GM18498 (cell line): Measurements from ENCODE around the gene TEKT5.
"Not testable (repeated sequence)": the region's sequence is repeated elsewhere in the genome, so short reads cannot be mapped to it uniquely, and the experiment has no call there.

ENCODE experiments used
- ATAC-seq: cut with Tn5 transposase; IDR thresholded peaks from one replicate; pipeline ENCODE4 v1.9.1; 2021; ENCODE audit warnings: mild to moderate bottlenecking, moderate library complexity; ENCODE audit not compliant: unreplicated experiment

The TEKT5 gene

DNA sequence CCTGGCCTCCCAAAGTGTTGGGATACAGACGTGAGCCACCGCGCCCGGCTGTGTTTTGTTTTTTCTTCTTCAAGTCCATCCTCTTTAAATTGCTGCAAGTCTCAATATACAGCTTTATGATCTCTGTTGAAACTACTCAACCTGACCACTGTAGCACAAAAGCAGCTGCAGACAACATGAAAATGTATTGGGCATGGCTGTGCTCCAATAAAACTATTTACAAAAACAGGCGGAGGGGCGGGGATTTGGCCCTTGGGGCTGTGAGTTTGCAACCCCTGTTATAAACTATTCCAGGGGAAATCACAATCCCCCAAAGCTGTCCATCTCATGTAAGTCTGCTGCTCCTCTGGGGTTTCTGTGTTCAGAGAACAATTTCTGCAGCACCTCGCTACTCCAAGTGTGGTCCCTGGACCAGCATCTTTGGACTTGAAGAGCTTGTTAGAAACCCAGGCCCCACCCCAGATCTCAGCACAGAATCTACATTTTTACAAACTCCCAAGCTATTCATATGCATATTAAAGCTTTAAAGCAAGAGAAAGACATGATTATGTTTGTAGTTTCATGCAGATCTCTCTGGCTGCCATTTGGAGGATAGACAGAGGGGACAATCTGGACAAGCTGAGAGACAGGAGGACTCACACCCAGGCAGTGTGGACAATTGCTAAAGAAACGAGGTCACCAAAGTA, 33.6 kb downstream of the TEKT5 start:
- ATAC-seq: no peak

DNA sequence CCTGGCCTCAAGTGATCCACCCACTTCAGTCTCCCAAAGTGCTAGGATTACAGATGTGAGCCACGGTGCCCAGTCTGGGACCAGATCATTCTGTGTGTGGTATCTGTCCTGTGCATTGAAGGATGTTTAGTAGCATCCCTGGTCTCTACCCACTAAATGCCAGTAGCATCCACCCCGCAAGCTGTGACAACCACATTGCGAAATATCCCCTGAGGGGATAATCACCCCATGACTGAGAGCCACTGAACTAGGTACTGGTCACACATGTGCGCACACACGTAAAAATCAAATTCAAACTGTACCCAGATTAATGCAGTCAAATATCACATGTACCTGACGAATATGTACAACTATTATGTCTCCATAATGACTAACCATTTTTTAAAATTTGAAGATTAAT, 35.8 kb downstream of the TEKT5 start:
- no peak for ATAC-seq

DNA sequence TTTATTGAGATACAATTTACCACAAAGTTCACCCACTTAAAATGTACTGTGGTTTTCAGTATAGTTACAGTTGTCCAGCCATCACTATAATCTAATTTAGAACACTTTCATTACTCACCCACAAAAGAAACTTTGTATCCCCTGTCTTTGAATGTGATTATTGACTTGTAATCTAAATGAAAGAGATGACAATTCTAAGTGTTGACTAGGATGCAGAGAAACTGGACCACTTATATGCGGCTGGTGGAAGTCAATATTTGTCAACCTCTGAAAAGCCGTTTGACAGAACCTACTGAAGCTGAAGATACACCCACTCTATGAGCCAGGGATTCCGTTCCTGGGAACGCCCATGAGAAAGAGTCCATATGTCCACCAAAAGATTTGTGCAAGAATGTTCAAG, 36.8 kb downstream of the TEKT5 start:
- no peak for ATAC-seq

DNA sequence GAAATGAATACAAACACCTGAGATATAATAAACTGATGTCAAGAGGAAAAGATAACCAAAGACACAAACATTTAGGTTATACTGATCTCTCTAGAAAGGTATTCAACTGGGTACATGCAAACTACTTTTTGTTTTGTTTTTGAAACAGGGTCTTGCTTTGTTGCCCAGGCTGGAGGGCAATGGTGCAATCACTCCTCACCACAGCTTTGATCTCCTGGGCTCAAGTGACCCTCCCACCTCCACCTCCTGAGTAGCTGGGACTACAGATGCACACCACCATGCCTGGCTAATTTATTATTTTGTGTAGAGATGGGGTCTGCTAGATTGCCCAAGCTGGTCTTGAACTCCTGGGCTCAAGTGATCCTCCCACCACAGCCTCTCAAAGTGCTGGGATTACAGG, 38.1 kb downstream of the TEKT5 start:
- ATAC-seq: no peak

GRCh38 chr16:10655415-10655977, 39.2 kb downstream of the TEKT5 start:
- ATAC-seq: no peak

DNA sequence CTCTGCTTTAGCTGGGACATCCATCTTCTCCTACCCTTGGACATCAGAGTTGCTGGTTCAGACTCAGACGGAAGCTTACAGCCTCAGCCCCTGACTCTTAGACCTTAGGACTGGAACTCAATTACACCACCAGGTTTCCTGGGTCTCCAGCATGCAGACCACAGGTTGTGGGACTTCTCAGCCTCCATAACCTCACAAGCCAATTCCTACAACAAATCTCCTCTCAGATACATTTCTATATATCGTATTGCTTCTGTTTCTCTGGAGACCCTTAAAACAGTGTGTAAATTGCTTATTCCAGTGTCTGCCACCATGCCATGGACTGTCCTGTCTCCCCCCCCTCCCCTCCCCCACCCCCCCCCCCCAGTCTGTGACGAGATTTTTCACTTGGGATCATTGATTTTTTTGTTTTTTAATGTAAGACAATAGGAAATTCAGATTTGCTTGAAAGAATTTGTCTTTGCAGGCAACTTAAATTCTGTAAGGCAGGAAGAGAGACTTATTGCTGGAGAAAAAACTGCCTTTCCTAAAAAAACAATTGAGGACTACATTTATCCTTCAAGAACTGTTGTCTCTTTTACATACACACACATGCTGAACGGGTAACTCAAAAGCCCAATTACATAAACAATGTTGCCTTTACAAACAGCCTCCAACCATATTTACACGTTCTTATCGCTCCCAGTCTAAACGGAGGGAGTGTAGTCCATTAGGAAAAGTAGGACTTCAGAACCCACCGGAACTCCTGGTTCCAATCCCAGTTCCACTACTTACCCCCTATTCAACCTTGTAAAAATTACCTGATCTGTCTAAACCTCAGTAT, 39.9 kb downstream of the TEKT5 start:
- no peak for ATAC-seq

DNA sequence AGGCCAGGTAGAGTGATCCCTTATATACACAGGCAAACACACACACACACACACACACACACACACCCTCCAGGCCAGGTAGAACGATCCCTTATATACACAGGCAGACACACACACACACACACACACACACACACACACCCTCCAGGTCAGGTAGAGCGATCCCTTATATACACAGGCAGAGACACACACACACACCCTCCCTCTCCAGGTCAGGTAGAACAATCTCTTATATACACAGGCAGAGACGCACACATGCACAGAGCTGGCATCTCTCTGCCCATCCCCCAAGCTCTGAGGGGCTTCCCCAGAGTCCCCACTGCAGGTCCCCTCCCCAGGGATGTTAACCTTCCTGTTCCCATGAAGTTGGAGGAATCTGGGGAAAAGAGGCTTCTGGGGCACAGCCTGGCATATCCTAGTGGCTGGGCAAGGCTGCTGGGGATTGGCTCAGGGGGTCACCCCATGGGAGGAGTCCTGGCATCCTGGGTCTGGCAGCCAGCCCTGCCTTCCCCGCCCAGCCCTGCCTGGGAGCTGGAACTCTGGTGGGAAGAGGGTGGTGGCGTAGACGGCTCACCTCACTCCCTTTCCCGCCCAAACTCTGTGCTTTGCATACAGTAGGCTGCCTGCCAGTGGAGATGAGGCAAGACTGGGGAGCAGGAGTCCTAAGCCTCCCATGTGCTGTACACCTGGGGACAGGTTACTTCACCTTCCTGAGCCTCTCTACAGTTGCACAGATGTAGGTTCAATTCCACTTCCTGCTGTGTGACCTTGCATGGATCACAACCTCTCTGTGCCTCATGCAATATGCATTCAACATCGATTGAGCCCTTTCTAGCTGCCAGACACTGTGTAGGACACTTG, 41.8 kb downstream of the TEKT5 start:
- ATAC-seq: no peak

DNA sequence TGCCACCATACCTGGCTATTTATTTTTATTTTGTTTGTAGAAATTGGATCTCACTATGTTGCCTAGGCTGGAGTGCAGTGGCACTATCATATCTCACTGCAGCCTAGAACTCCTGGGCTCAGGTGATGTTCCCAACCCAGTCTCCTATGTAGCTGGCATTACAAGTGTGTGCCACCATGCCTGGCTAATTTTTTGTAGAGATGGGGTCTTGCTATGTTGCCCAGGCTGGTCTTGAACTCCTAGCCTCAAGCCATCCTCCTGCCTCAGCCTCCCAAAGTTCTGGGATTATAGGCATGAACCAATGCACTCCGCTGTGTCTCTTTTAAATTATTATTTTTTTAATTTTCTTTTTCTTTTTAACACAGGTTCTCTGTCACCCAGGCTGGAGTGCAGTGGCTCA, 45.6 kb downstream of the TEKT5 start:
- not testable (repeated sequence) for ATAC-seq

GRCh38 chr16:10647721-10648296, 46.9 kb downstream of the TEKT5 start:
- no peak for ATAC-seq

- no peak for ATAC-seq
These were observed 47.4 kb downstream of the TEKT5 start for GRCh38 chr16:10647264-10647720.

DNA sequence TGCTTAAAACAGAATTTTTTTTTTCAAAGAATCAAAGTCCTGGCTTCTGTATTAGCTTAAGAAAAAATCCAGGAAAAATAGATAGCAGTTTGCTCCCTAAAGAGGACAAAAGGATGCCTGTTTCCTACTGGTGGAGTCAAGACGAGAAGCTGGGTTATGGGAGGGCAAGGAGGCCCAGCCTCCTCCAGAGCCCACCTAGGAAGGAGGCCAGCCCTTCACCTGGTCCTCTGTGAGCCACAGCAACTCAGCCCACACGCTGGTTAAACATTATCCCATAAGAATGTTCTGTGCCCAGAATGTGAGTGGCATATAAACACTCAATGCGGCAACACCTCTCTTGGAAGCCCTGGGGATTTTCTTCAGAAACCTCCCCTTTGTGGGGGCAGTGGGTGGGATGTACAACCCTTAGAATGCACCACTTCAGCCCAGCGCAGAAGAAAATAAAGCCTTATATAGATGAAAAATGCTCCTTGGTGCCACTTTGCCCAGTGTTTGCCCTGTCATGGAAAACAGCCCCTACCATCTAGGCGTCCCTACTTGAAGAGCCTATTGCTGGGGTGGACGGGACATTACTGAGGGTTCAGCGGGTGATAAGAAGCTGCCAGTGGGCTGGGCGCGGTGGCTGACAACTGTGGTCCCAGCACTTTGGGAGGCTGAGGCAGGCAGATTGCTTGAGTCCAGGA, 48.0 kb downstream of the TEKT5 start:
- no peak for ATAC-seq

DNA sequence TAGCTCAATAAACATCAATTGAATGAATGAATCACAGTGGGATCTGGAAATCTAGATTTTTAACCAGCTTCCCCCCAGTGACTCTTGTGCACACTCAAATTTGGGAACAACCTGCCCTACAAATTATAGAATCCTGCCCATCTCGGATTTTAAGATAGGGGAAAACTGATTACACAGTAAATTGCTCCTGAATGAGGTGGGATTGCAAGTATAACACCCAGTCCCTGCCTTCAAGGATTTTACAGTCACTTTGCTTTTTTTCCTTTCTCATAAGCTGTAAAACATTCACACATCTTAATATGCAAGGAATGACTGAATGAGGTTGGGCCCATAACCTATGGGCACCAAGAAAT, 48.5 kb downstream of the TEKT5 start:
- no peak for ATAC-seq

DNA sequence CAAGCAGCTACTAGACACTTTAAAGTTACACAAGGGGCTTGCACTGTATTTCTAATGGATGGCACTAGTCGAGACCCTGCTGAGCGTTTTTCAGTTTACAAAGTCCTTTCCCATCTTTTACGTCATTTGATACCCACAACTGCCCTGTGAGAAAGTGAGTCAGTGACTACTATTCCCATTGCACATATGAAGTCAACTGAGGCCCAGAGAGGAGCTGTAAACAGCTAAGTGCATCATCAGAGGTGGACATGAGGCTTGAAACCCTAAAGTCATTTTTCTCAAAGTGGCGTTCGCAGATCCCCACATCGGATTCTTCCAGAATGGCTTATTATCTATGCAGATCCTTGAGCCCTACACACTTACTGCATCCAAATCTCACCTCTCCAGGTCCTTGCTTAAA, 50.6 kb downstream of the TEKT5 start:
- ATAC-seq: no peak

DNA sequence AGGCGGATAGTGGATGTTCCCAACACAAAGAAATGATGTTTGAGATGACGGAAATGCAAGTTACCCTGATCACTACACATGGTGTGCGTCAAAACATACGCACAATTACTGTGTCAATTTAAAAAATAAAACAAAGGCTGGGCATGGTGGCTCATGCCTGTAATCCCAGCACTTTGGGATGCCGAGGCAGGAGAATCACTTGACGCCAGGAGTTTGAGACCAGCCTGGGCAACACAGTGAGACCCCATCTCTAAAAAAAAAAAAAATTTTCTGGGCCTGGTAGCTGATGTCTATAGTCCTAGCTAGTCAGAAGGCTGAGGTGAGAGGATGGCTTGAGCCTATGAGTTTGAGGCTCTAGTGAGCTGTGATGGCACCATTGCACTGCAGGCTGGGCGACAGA, 51.8 kb downstream of the TEKT5 start:
- no peak for ATAC-seq

DNA sequence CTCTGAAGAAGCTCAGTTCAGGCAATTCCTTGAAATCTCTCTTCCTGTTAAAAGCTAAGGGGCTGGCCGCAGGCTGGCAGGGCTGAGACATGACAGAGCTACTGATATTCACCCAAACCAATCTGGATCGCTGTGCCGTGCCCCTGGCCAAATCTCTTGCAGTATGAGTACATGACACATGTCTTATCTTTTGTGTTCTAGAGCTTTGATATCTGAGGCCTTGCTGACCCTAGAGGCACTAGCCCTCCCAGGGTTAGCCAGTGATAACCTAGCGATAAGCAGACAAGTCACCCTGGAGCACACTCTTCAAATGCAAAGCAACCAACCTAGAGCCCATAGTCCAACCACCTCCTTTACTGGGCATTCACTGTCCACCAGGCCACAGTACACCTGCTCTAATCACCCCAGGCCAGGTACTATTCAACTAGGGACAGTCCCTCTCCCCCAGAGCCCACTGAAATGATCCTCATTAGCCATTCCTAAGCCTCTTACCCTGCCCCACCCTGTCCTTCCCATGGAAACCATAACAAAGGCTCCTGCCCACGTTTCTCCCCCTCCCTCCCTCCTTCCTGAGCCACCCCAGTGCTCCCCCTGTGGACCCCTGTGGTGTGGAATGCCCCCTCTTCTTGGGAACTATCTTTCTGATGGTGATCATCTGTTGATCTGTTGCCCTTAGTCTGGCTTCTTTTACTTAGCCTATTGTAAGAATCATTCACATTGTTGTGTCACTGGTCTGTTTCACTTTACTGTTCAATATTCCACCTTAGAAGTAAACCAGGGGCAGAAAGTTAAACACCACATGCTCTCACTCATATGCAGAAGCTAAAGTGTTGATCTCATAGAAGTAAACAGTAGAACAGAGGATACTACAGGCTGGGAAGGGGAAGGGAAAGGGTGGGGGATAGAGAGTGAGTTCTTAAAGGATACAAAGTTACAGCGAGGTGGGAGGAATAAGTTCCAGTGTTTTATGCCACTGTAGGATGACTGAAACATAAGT, 52.5 kb downstream of the TEKT5 start:
- no peak for ATAC-seq

GRCh38 chr16:10641555-10641952, 53.2 kb downstream of the TEKT5 start:
- no peak for ATAC-seq

DNA sequence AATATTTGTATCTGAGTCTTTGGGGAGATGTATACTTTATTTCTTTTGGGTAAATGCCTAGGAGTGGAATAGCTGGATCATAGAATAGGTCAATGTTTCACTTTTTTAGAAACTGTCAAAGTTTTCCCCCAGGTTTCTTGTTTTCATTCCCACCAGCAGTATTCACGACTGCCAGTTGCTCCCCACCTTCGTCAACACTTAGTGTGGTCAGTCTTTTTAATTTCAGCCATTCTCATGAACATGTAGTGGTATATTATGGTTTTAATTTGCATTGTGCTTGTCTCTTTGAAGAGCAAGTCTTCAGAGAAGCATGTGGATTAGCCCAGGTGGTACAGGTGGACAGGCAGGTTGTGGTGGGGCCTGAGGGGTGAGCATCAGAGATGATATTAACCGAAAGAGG, 53.8 kb downstream of the TEKT5 start:
- ATAC-seq: no peak

DNA sequence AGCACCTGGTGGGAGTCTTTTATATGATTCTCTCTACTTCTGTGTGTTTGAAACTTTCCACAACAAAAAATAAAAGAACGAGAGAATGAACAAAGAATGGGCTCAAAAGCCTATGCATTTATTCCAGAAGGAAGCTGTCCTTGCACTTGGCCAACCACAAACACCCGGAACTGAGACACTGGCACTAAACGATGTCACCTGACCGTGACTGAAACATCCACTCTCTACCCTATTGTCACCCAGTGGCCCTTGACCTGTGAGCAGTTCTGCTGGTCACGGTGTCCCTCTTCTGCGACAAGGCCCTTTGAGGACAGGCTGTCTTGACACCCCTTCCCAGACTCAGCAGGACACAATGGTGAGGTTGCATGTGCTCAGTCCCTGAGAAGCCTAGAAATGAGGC, 56.6 kb downstream of the TEKT5 start:
- ATAC-seq: no peak
